Endothelial cell (in vitro differentiated cells): ENCODE measurements around the gene EPHB1. TPM values are rescaled to one million over a fixed set of nuclear protein-coding genes. Genes with fewer than 3 reads are reported as not detected.

ENCODE experiments used
- DNase-seq: peaks from one replicate; pipeline ENCODE4 v3.0.0; 2021; ENCODE audit warnings: low spot score
- H3K27ac Mint-ChIP-seq: one replicate; pipeline ENCODE4 v1.8.0; 2021; ENCODE audit warnings: mixed read lengths, inconsistent platforms; ENCODE audit not compliant: unreplicated experiment
- H3K27me3 Mint-ChIP-seq: one replicate; pipeline ENCODE4 v1.8.0; 2021; ENCODE audit warnings: mild to moderate bottlenecking, moderate library complexity, mixed read lengths, inconsistent platforms; ENCODE audit not compliant: unreplicated experiment
- H3K36me3 Mint-ChIP-seq: one replicate; pipeline ENCODE4 v1.8.0; 2021; ENCODE audit warnings: mild to moderate bottlenecking, low read depth, mixed read lengths, inconsistent platforms; ENCODE audit not compliant: unreplicated experiment
- H3K4me1 Mint-ChIP-seq: one replicate; pipeline ENCODE4 v1.8.0; 2021; ENCODE audit warnings: mild to moderate bottlenecking, mixed read lengths, inconsistent platforms; ENCODE audit not compliant: unreplicated experiment
- H3K4me3 Mint-ChIP-seq: one replicate; pipeline ENCODE4 v1.8.0; 2021; ENCODE audit warnings: mild to moderate bottlenecking, mixed read lengths, inconsistent platforms; ENCODE audit not compliant: unreplicated experiment
- H3K9me3 Mint-ChIP-seq: one replicate; pipeline ENCODE4 v1.8.0; 2021; ENCODE audit warnings: mixed read lengths, inconsistent platforms; ENCODE audit not compliant: unreplicated experiment
- total RNA-seq: library from RNA; stranded (reverse); fragmentation: NEBNext Ultra II Directional; extraction: Animal tissue kit (Norgen Biotek cat#: 25700); gene quantifications from one replicate; pipeline ENCODE4 v1.2.1, GENCODE V29; 2021; ENCODE audit not compliant: unreplicated experiment
- TF ChIP-seq, protein P1 (sequence below): fragments of 200-600 bp; sonication (generic); IDR thresholded peaks from one replicate; pipeline ENCODE4 v1.5.0; 2021; ENCODE audit warnings: antibody characterized with exemption; ENCODE audit not compliant: unreplicated experiment

EPHB1 gene
- total RNA-seq, 1 donor from 2014 or later: 5.7 TPM

DNA sequence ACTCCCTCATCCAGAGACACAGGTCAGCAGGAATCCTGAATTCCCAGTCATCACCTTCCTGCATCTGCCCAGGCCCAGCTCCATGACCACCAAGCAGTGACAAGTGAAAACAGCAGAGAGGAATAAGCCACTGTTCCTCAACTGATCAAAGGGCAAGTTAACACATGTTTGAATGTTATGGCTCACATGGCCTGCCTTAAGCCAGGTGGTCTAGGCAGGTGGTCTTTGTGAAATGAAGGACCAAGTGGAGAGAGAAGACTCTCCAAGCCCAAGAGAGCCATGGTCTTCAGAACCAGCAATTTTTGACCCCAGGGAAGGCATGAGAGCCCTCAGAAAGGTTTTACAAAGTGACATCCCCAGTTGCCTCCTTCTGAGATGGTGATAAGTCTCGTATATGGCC is 161.8 kb downstream of the EPHB1 start:
- H3K4me1 Mint-ChIP-seq: no peaks in the 10 kb centered on the region
- H3K4me3 Mint-ChIP-seq: no peak overlapping the region
- peaks cover 2% of the 10 kb centered on the region for H3K27me3 Mint-ChIP-seq
- H3K9me3 Mint-ChIP-seq: no peaks in the 10 kb centered on the region
- DNase-seq: no peak
- TF ChIP-seq, protein P1, sequence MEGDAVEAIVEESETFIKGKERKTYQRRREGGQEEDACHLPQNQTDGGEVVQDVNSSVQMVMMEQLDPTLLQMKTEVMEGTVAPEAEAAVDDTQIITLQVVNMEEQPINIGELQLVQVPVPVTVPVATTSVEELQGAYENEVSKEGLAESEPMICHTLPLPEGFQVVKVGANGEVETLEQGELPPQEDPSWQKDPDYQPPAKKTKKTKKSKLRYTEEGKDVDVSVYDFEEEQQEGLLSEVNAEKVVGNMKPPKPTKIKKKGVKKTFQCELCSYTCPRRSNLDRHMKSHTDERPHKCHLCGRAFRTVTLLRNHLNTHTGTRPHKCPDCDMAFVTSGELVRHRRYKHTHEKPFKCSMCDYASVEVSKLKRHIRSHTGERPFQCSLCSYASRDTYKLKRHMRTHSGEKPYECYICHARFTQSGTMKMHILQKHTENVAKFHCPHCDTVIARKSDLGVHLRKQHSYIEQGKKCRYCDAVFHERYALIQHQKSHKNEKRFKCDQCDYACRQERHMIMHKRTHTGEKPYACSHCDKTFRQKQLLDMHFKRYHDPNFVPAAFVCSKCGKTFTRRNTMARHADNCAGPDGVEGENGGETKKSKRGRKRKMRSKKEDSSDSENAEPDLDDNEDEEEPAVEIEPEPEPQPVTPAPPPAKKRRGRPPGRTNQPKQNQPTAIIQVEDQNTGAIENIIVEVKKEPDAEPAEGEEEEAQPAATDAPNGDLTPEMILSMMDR: no peak
- no peak overlapping the region for H3K27ac Mint-ChIP-seq
- peaks cover 10% of the 10 kb centered on the region for H3K36me3 Mint-ChIP-seq

DNA sequence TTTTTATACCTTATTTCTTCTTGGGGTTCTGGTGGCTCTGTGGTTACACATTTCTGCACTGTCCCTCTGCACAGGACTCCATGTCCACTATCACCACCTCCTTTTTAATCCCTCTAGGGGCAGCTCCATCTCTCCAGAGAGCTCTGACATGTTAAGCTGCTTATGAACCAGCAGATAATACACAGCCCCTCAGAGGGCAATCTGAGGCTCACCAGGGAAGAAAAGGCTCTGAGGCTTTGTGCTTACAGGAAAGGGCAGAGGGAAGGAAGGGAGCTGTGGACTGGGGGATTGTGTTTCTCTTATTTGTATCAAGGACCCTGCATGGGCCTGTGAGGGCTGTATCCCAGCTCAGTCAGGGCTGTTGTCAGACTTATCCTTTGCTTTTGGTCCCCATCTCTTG is 164.5 kb downstream of the EPHB1 start:
- no peak overlapping the region for H3K27ac Mint-ChIP-seq
- no peaks in the 10 kb centered on the region for H3K36me3 Mint-ChIP-seq
- no peaks in the 10 kb centered on the region for H3K9me3 Mint-ChIP-seq
- TF ChIP-seq, protein P1: no peak
- DNase-seq: no peak
- H3K4me3 Mint-ChIP-seq: no peak overlapping the region
- H3K4me1 Mint-ChIP-seq: no peaks in the 10 kb centered on the region
- H3K27me3 Mint-ChIP-seq: peaks cover 2% of the 10 kb centered on the region

DNA sequence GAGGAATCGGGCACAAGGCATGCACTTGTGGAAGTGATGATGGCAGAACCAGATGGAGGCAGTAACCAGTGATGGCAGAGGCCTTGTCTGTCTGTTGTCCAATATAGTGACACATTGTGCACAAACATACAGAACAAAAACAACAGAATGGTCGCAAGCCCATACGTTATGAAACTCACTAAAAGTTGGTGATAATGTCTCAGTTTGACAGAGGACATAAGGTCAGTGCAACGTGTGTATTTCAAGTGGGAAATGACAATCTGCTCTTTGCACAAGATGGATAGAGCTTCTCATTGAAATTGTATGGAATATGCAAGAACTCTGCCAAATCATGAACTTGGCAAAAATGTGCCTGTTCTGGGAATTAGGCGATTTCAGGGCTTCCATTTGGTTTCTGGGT is 169.2 kb downstream of the EPHB1 start:
- TF ChIP-seq, protein P1: no peak
- Mint-ChIP-seq H3K36me3 (no peaks in the 10 kb centered on the region), H3K4me1 (no peaks in the 10 kb centered on the region), H3K27ac (no peak overlapping the region), H3K4me3 (no peak overlapping the region), H3K9me3 (no peaks in the 10 kb centered on the region), H3K27me3 (peaks cover 2% of the 10 kb centered on the region)
- no peak for DNase-seq

DNA sequence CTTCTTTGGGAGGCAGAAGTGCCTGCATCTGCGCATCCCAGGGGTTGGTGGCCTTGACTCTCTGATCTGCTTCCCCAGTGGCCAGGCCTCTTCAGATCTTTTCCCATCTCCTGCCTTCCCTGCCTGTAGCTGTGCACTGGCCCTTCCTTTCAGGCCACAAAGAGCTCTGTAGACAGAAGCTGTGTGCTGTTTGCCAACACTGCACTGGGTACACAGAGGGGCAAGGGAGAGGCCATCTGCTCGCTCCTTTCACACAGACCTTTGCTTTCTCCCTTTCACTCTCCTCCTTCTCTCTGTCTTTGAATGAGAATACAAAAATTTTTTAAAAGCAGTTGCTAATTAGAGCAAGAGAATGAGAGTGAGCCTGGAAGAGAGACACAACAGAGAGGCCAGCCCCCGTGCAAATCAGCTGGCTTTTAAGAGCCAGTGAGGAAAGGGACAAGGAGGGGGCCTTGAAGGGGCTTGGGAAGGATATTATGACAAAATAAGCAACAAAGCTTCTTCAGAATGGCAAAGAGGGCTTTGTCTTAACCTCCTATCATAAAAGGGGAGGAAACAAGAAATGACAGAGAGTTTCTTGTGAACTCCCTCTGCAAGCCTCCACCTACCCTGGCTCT is 170.9 kb downstream of the EPHB1 start:
- TF ChIP-seq, protein P1: no peak
- Mint-ChIP-seq H3K27ac (no peak overlapping the region), H3K4me1 (no peaks in the 10 kb centered on the region), H3K9me3 (no peaks in the 10 kb centered on the region), H3K27me3 (no peaks in the 10 kb centered on the region), H3K4me3 (no peak overlapping the region), H3K36me3 (no peaks in the 10 kb centered on the region)
- DNase-seq: no peak

DNA sequence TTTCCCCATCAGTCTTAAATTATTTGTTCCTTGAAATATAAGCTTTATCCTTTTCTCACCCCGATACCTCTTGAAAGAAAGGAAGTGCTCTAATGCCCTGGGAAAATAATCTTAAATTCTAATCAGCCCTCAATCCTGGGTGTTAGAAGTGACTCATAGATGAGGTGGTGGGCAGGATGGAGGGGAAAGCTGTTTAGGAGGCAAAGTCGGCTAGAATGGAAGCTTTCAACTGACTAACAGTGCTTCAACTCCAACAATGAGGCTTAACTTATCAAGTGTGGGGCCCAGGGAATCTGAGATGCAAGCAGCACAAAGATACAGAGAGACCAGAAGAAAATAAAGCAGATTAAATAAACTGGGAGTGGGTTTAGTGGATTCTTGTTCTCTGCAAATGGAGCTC is 175.8 kb downstream of the EPHB1 start:
- no peak for DNase-seq
- H3K4me3 Mint-ChIP-seq: no peak overlapping the region
- peaks cover 8% of the 10 kb centered on the region for H3K4me1 Mint-ChIP-seq
- TF ChIP-seq, protein P1: no peak
- H3K27me3 Mint-ChIP-seq: peaks cover 1% of the 10 kb centered on the region
- H3K36me3 Mint-ChIP-seq: no peaks in the 10 kb centered on the region
- no peak overlapping the region for H3K27ac Mint-ChIP-seq
- no peaks in the 10 kb centered on the region for H3K9me3 Mint-ChIP-seq
